NCI-H146 treated with DMSO at 0.1 percent for 48 hours (cell line): ENCODE measurements around the gene TMEM59L.
"Not testable (repeated sequence)": the region's sequence is repeated elsewhere in the genome, so short reads cannot be mapped to it uniquely, and the experiment has no call there.

Experiments used
- DNase-seq: peaks from one replicate; lab custom pipeline; 2025; ENCODE audit not compliant: unreplicated experiment; lab: John Stamatoyannopoulos, UW

Gene TMEM59L

DNA sequence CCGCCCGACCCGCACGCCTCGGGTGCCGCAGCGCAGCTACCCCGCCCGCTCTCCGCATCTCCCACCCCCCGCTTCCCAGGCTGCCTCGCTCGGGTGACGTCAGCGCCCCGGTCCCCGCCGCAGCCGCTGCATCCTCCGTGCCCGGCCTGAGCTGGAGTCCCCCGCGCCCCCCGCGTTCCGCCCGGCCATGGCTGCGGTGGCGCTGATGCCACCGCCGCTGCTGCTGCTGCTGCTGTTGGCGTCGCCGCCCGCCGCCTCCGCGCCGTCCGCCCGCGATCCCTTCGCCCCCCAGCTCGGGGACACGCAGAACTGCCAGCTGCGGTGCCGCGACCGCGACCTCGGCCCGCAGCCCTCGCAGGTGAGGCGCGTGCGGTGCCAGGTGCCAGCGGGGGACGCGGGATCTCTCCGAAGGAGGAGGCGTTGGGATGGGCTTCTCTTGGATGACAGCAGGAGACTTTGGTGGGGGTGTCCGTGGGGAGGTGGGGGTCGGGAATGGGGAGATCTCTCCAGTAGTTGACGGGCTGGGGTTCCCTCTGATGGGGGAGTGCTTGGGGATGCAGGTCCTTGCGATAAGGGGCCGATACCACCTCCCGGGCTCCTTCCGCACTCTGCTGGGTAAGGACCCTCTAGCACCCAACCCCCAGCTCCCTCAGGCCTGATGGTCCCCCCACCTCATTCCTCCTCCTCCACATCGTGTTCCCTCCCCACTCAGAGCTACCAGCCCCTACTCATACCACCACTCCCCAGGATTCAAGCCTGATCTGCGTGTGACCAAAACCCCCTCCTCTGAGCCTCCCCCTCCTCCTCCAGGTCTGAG, at the start of gene TMEM59L:
Gene TMEM59L, plus strand, starts transcription at position 99 of the 817 bp plus-strand sequence. Its CDS starts 89 bp downstream, at position 188.
- DNase-seq, result peak; percentile 10

DNA sequence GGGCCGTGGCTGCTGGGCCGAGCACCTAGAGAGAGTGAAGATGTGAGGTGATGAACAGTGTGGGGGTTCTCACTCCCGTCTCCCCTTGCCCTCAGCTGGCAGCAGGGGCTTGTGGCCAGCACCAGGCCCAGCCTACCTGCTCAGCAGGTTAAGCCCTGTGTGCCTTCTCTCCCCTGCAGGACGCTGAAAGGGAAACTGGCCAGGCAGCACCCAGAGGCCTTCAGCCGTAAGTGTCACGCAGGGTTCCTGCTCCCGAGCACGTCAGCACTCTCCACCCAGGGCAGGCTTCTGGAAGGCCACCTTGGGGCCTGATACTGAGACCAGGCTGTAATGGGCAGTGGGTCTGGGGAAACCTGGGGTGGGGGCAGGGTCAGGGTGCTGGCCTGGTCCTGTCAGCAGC, 45.7 kb upstream of the TMEM59L start:
- DNase-seq, result no peak

DNA sequence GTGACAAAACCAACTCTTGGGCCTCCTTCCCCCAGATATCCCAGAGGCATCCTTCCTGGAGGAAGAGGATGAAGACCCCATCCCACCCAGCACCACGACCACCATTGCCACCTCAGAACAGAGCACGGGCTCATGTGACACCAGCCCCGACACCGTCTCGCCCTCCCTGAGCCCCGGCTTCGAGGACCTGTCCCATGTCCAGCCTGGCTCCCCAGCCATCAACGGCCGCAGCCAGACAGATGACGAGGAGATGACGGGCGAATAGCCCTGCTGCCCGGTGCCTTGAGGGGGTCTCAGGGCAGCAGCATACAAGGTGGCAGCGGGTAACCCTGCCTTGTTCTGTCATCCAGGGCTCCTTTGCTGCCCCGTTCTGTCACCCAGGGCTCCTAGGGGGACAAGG, 44.3 kb upstream of the TMEM59L start:
- no peak for DNase-seq

DNA sequence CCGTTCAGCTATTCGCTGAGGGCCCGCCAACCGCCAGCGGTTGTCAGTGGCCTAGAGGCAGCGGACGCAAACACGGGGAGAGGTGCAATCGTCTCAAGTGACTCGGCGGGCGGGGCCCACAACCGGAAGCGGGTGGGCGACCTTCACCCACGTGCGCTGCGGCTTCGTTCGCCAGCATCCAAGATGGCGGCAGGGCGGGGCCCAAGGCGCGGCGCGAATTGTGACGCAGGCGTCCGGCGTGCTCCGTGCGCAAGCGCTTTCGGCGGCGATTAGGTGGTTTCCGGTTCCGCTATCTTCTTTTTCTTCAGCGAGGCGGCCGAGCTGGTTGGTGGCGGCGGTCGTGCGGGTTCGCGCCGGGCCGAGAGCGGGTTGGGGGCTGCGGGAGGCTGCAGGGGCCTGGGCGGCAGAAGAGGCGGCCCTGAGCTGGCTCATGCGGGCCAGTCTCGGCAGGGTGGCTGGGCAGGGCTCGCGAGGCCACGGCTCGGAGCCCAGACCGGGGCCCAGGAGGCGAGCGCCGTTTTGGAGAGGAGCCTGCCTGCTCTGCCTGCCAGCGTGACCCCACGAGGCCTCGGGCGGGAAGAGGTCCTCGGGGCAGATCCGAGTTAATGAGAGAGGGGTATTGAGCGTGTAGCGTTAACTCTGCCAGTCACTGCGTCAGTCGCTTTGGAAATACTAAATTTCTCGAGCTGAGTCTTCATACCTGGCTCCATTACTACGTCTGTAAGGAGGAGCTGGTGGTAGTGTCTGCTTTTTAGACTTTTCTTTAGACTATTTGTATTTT, 40.9 kb upstream of the TMEM59L start, which contains the start of gene UBA52:
Gene UBA52, plus strand, starts transcription at position 294 of the 781 bp plus-strand sequence. CDS start 1,444 bp downstream, outside the sequence.
- DNase-seq, result peak; percentile 96

DNA sequence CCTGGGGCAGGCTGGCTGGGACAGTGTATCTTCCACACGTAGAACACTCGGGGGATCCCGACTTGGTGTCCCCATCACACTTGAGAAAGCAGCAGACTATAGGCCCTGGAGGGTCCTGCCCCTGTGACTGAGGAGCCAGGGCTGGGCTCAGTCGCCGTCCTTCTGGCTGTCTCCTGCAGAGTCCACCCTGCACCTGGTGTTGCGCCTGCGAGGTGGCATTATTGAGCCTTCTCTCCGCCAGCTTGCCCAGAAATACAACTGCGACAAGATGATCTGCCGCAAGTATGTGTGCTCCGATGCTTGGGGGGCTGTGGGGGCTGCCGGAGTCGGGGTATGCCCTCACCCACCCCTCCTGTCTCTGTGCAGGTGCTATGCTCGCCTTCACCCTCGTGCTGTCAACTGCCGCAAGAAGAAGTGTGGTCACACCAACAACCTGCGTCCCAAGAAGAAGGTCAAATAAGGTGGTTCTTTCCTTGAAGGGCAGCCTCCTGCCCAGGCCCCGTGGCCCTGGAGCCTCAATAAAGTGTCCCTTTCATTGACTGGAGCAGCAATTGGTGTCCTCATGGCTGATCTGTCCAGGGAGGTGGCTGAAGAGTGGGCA, 37.9 kb upstream of the TMEM59L start:
- DNase-seq, result no peak

GRCh38 chr19:18576383-18576782, 36.3 kb upstream of the TMEM59L start:
- no peak for DNase-seq

DNA sequence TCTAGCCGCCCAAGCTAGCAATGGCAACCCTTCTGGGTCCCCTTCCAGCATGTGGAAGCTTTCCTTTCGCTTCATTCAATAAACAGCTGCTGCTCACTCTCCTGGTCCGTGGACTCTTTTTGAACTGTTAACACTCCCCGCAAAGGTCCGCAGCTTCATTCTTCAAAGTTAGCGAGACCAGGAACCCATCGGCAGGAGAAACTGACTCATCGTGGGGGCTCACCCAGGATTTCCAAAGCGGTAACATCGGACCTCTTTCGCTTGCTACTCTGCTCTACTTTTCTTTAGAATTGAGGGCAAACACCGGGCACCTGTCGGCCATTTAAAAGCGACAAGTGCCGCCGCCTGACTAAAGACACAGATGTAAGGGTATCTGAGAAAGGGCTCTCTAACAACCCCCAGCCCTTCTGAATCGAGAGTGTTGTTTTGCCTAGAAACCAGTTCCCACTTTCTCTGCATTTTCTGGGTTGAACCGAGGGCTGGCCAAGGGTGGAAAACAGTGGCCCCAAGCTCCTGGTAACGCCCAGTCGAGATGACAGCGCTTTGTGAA, 35.2 kb upstream of the TMEM59L start:
- no peak for DNase-seq

DNA sequence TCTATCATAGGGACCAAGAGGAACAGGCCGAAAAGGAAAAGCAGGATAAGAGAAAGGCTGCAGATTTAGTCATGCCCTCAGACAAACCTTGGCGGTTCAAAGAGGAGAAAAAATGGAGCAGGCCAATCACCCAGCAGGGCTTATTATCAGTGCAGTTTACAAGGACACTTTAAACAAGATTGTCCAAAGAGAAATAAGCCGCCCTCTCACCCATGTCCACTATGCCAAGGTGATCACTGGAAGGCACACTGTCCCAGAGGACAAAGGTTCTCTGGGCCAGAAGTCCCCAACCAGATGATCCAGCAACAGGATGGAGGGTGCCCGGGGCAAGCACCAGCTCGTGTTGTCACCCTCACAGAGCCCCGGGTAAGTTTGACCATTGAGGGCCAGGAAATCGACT, 32.4 kb upstream of the TMEM59L start:
- no peak for DNase-seq

DNA sequence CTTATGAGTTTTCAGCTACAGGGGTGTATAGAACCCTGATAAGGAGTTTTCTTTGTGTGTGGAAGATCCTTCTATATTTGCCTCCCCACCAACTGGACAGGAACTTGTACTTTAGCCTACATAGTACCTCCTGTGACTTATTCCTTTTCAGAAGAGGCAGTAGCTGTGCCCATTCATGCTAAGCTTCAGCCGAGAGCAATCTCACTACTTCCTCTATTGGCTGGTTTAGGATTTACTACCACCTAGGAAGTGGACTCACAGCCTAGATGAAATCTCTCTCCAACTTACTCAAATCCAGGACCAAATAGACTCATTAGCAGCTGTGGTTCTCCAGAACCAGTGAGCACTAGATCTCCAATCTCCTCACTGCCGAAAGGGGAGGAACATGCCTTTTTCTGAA, 26.4 kb upstream of the TMEM59L start:
- DNase-seq, result no peak

DNA sequence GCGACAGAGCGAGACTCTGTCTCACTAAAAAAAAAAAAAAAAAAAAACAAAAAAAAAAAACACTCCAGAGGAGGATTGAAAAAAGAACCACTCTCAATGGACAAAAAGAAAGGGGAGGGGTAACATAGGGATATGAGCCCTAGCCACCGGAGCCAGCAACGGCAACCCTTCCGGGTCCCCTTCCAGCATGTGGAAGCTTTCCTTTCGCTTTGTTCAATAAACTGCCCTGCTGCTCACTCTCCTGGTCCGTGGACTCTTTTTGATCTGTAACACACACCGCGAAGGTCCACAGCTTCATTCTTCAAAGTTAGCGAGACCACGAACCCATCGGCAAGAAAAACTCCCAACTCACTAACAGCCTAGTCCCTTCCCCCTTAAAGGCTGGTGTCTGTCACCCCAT, 25.1 kb upstream of the TMEM59L start:
- DNase-seq, result no peak

DNA sequence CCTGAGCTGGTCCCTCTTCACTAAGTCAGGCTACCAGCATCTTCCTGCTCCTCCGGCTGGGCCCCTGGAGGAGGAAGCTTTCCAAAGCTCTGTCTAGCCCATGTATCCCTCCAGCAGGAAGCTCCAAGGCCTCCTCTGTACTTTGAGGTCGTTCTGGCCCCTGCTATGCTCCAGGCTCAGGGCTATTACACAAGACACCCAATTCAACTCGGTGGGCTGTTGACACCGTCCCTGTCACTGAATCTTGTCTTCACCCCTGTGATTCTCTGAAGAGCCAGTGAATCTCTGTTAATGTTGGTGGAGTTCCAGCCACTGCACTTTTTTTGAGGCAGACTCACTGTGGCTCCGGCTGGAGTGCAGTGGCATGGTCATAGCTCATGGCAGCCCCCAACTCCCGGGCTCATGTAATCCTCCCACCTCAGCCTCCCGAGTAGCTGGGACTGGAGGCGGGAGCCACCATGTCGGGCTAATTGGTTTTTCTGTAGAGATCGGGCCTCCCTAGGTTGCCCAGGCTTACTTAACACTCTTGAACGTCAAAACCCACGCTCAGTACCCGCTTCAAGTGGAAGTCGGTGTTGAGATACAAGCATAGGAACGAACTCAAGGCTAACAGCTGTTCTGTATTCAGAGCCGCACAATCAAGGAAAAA, 24.6 kb upstream of the TMEM59L start:
- DNase-seq, result no peak

DNA sequence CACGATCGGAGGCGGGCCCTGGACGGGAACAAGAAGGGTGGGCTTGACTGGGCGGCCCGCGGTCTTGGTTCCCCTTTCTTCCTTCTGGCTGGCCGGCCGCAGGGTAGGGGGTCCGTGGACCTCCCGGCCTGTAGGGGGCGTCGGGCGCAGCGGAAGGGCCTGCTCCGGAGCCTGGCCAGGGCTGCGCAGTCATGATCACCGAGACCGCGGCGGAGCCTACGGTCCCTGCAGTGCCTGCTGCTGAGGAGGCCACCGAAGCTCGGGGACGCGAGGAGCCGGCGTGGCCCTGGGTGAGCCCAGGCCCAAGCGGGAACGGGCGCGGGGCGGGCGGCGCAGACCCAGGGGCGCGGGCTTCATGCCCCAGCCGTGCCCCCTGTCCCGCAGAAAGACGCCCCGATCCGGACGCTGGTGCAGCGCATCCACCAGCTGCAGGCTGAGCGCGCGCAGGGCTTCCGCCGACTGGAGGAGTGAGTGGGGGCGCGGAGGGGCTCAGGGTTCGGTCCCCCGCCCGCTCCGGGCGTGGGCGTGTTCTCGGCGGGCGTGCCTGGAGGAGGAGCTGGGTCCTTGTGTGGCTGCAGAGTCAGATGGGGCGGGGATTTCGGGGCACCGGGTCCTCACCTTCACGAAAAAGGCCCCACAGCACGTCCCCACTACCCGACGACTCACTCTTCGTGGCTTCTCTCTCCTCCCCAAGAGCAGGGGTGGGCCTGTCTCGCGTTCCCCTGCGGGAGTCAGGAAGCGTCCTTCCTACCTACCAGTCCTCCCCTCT, 23.9 kb upstream of the TMEM59L start, which contains the start of gene REX1BD:
Gene REX1BD, plus strand, starts transcription at position 188 of the 769 bp plus-strand sequence. Its CDS starts 4 bp downstream, at position 192.
- peak; percentile 80 for DNase-seq

DNA sequence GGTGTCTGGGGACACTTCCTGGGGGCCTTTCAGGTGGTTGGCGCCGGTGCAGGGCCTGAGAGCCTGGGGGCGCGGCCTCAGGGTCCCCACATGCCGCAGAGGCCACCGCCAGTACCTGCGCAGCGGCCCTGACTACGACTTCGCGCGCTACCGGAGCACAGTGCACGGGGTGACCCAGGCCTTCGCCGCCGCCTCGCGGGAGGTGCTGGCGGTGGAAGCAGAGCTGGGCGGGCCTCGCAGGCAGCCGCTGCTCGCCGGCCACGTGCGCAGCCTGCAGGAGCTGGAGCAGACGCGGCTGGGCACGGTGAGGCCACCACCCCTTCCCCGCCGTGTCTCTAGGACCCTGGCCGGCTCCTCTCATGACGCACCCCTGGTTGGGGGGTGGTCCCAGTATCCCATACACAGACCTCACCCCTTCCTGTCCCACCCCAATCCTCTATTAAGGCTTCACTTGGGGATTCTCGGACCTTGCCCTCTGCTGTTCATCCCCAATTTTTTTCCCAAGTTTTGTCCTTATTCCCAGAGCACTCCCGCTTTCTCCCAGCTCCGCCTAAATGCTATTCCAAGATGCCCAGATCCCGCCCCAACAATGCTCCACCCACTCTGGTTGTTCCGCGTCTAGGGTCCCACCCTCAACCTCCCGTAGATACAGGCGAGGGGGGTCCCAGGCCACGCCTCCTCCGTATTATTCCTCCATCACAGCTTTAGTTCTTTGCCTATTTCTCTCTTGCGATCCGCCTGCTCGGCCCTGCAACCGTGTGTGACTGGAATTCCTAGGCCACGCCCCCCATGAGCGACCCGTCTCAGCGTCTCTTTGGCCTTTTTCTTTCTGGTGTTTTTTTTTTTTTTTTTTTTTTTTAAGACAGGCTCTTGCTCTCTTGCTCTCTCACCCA, 23.0 kb upstream of the TMEM59L start:
- peak; percentile 60 for DNase-seq

GRCh38 chr19:18590273-18591272, 22.1 kb upstream of the TMEM59L start:
- no peak for DNase-seq

DNA sequence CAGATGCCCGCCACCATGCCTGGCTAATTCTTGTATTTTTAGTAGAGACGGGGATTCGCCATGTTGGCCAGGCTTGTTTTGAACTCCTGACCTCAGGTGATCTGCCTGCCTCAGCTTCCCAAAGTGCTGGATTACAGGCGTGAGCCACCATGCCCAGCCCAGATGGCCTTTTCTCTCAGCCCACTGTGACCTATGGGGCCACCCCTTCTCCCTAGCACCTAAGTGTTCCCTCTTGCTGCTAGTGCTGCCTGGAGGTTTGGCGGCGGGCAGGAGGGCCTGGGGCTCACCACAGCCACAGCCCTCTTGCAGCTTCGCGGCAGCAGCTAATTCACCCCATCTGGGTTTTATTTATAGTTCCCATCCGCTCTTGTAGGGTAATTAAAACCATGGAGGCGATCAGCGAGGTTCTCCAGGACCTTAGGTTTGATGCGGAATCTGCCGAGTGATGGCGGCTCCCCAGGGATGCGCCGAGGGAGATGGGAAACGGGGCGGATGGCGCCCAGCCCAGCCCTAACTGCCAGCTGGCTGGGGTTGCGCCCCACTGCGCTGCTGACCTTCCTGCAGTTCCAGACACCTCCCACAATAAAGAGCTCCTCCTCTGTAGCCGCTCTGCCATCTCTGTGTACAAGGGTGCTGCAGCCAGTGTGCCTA, 20.8 kb upstream of the TMEM59L start:
- DNase-seq, result no peak

DNA sequence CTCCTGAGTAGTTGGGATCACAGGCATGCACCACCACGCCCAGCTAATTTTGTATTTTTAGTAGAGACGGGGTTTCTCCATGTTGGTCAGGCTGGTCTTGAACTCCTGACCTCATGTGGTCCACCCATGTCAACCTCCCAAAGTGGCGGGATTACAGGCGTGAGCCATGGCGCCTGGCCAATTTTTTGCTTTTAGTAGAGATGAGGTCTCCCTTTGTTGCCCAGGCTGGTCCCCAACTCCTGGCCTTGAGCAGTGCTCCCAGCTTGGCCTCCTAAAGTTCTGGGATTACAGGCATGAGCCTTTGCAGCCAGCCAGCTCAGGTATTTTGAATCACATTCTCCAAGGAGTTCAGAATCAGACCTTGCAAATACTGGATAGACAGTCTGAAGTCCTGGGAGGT, 19.9 kb upstream of the TMEM59L start:
- not testable (repeated sequence) for DNase-seq

GRCh38 chr19:18593367-18594095, 19.1 kb upstream of the TMEM59L start:
- no peak for DNase-seq
